ENCODE results near the gene NFATC1.

DNA sequence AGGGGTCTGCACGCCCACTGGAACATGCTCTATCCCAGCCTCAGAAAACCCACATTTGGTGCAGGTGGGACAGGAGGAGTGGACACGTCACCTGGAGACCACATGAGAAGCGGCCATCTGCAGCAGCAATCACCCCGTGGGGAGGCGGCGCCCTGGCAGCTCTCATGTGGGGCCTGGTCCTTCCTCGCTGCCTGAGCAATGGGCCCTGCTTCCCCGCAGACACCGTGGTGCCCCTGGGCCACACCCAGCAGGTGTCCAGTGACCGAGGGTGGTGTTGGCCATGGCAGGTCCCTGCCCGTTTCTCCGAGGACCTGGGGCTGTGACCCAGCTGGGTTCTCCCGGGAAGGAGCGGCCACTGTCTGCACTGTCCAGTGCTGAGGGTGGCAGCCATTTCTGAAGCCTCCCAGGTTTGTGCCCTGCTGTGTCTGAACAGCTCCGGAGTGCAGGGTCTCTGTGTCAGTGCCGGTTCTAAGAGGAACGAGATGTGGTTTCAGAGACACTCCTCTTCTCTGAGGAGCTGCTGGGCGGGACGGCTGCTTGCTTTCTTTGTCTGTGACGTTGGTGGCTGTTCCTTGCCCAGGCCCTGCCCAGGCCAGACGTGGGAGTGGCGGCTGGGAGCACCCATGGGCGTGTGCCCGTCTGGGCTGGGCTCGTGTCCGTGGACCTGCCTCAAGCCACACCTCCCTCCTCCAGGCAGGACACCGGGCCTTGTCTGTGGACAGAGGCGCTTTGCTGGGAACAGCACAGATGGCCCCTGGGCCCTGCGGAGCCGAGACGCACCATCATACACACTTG is 44.8 kb downstream of the NFATC1 start:
- TF ChIP-seq, protein P1, sequence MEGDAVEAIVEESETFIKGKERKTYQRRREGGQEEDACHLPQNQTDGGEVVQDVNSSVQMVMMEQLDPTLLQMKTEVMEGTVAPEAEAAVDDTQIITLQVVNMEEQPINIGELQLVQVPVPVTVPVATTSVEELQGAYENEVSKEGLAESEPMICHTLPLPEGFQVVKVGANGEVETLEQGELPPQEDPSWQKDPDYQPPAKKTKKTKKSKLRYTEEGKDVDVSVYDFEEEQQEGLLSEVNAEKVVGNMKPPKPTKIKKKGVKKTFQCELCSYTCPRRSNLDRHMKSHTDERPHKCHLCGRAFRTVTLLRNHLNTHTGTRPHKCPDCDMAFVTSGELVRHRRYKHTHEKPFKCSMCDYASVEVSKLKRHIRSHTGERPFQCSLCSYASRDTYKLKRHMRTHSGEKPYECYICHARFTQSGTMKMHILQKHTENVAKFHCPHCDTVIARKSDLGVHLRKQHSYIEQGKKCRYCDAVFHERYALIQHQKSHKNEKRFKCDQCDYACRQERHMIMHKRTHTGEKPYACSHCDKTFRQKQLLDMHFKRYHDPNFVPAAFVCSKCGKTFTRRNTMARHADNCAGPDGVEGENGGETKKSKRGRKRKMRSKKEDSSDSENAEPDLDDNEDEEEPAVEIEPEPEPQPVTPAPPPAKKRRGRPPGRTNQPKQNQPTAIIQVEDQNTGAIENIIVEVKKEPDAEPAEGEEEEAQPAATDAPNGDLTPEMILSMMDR (conservative IDR thresholded peaks at IDR 0.05 in 1 of 2, IDR thresholded peaks at IDR 0.05 in 1 of 2; ENCODE audit: low read depth in 1 of 2, low read length in 2 of 2): no peak
- no peak for TF ChIP-seq EZH2 (IDR thresholded peaks at IDR 0.05; ENCODE audit: low read length, missing control alignments)
